GM10266 (cell line): ENCODE data around the gene GLT8D2.
"Not testable (repeated sequence)": the region's sequence is repeated elsewhere in the genome, so short reads cannot be mapped to it uniquely, and the experiment has no call there.

ENCODE experiments used
- DNase-seq: peaks from one replicate; pipeline ENCODE4 v3.0.0; 2012; ENCODE audit errors: extremely low spot score
- CTCF ChIP-seq: IDR thresholded peaks from 2 replicates; pipeline ENCODE4 v1.5.1; 2012; ENCODE audit warnings: mild to moderate bottlenecking, low read depth; ENCODE audit not compliant: control insufficient read depth, insufficient read depth; ENCODE audit errors: missing control alignments

GLT8D2 gene

GRCh38 chr12:104026841-104027599, 23.0 kb downstream of the GLT8D2 start:
- DNase-seq, result no peak
- TF ChIP-seq CTCF, result no peak

GRCh38 chr12:104025771-104026170, 24.2 kb downstream of the GLT8D2 start:
- no peak for DNase-seq
- TF ChIP-seq CTCF, result no peak

- TF ChIP-seq CTCF, result no peak
Observed at GRCh38 chr12:104024348-104024747, 25.6 kb downstream of the GLT8D2 start.

GRCh38 chr12:104023710-104024109, 26.3 kb downstream of the GLT8D2 start:
- no peak for TF ChIP-seq CTCF
- no peak for DNase-seq

More at GRCh38 chr12:104024348-104024747, 25.6 kb downstream of the GLT8D2 start:
- no peak for DNase-seq

GRCh38 chr12:104022786-104023185, 27.2 kb downstream of the GLT8D2 start:
- no peak for DNase-seq
- TF ChIP-seq CTCF, result no peak

- DNase-seq, result not testable (repeated sequence)
Observed at GRCh38 chr12:104021862-104022261, 28.1 kb downstream of the GLT8D2 start.

GRCh38 chr12:104012331-104012730, 37.7 kb downstream of the GLT8D2 start:
- no peak for TF ChIP-seq CTCF
- no peak for DNase-seq

- no peak for DNase-seq
- no peak for TF ChIP-seq CTCF
Observed at GRCh38 chr12:104011253-104011652, 38.7 kb downstream of the GLT8D2 start.
